Measurements from ENCODE around the gene TMEM239.

TMEM239 gene

DNA sequence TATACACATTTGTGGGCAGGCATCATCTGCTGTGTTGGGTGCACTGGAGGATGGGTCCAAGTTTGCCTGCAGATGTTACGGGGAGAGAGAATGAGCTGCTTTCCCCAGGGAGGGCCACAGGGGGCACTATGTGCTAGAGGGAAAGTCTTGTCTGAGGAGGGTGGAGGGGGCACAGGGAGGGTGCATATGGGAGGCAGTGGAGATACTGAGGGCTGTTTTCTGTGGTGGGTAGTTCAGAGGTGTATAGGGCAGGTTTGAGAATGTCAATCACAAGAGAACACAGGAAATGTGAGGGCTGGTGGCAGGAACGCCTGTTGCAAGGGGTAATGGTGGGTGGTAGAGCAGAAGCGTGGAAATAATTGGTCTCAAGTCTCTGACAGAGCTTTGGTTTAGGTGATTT is 49.5 kb downstream of the TMEM239 start:
- TF ChIP-seq TAF1 (IDR thresholded peaks at IDR 0.05; ENCODE audit: borderline replicate concordance, low read depth, low read length) (no peak), POLR2A (IDR thresholded peaks at IDR 0.05; ENCODE audit: low read depth, low read length) (no peak), POLR2AphosphoS5 (IDR thresholded peaks at IDR 0.05; ENCODE audit: low read depth, low read length) (no peak)
- DNase-seq (ENCODE audit: insufficient read length) (no peak), FAIRE-seq (no peak)

DNA sequence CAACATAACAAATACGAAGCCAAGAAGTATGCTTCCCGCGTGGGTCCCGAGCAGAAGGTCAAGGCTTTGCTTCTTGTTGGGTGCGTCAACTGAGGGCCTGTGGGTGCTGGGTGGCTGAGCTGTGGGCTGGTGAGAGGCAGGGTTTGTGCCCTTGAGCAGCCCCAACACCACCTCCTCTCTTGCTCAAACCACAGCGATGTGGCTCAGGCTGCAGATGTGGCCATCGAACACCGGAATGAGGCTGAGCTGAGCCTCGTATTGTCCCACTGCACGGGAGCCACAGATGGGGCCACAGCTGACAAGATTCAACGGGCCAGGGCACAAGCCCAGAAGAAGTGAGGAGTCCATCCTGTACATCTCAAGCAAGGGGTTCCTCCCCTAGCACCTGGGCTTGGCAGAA is 50.1 kb downstream of the TMEM239 start:
- FAIRE-seq (no peak), DNase-seq (ENCODE audit: insufficient read length) (no peak)
- TF ChIP-seq TAF1 (IDR thresholded peaks at IDR 0.05; ENCODE audit: borderline replicate concordance, low read depth, low read length): no peak
- TF ChIP-seq POLR2A (IDR thresholded peaks at IDR 0.05; ENCODE audit: low read depth, low read length): no peak
- no peak for TF ChIP-seq POLR2AphosphoS5 (IDR thresholded peaks at IDR 0.05; ENCODE audit: low read depth, low read length)

DNA sequence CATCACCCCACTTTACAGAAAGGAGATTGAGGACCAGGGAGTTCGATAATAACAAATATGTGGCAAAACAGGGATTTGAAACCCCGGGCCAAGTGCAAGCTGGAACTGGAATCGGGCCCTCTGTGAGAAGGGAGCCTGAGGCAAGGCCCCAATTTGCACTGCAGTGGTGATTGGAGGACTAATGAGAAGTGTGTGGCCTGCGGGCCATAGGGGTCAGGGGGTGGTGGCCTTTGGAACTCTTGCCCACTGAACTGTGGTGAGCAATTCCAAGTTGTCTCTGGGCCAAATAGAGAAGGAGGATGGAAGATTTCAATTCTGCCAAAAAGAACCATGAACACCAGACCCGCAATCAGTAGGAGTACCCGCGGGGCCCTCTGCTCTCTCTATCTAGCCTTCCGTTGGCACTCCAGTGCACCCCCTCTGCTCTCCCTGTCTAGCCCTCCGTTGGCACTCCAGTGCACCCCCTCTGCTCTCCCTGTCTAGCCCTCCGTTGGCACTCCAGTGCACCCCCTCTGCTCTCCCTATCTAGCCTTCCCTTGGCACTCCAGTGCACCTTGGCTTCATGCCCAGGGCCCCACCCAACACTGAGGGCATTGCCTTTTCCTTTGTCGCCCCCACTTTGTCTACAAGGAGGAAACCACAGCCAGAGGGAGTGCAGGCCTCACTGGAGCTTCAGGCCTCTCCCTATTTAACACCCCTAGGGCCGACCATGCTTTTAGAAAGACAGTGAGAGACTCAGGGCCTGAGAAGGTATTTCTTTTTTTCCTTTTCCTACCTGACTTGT is 51.1 kb downstream of the TMEM239 start:
- TF ChIP-seq POLR2AphosphoS5 (IDR thresholded peaks at IDR 0.05; ENCODE audit: low read depth, low read length) (no peak), TAF1 (IDR thresholded peaks at IDR 0.05; ENCODE audit: borderline replicate concordance, low read depth, low read length) (no peak), POLR2A (IDR thresholded peaks at IDR 0.05; ENCODE audit: low read depth, low read length) (no peak)
- FAIRE-seq: no peak
- no peak for DNase-seq (ENCODE audit: insufficient read length)
